ENCODE measurements around the gene OPN4.

- TF ChIP-seq TCF12 (IDR thresholded peaks at IDR 0.05; ENCODE audit: low read depth), result no peak
- TF ChIP-seq, protein P1, sequence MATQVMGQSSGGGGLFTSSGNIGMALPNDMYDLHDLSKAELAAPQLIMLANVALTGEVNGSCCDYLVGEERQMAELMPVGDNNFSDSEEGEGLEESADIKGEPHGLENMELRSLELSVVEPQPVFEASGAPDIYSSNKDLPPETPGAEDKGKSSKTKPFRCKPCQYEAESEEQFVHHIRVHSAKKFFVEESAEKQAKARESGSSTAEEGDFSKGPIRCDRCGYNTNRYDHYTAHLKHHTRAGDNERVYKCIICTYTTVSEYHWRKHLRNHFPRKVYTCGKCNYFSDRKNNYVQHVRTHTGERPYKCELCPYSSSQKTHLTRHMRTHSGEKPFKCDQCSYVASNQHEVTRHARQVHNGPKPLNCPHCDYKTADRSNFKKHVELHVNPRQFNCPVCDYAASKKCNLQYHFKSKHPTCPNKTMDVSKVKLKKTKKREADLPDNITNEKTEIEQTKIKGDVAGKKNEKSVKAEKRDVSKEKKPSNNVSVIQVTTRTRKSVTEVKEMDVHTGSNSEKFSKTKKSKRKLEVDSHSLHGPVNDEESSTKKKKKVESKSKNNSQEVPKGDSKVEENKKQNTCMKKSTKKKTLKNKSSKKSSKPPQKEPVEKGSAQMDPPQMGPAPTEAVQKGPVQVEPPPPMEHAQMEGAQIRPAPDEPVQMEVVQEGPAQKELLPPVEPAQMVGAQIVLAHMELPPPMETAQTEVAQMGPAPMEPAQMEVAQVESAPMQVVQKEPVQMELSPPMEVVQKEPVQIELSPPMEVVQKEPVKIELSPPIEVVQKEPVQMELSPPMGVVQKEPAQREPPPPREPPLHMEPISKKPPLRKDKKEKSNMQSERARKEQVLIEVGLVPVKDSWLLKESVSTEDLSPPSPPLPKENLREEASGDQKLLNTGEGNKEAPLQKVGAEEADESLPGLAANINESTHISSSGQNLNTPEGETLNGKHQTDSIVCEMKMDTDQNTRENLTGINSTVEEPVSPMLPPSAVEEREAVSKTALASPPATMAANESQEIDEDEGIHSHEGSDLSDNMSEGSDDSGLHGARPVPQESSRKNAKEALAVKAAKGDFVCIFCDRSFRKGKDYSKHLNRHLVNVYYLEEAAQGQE (IDR thresholded peaks at IDR 0.05; ENCODE audit: low read depth), result no peak
These were observed 57.4 kb downstream of the OPN4 start for GRCh38 chr10:86711513-86712316.
